ENCODE results near the gene SLC16A10.

GRCh38 chr6:111207141-111207858, 120.0 kb downstream of the SLC16A10 start:
- TF ChIP-seq POLR2A (IDR thresholded peaks at IDR 0.05; ENCODE audit: low read depth, low read length) (no peak), EZH2 (IDR thresholded peaks at IDR 0.05; ENCODE audit: borderline replicate concordance, low read depth, low read length, severe bottlenecking) (no peak), CTCF (IDR thresholded peaks at IDR 0.05; ENCODE audit: extremely low read depth in 1 of 2, insufficient read depth in 1 of 2, low read depth in 1 of 2, low read length in 2 of 2) (no peak), POLR2AphosphoS5 (IDR thresholded peaks at IDR 0.05; ENCODE audit: insufficient read depth, low read depth, low read length) (no peak), MYC (IDR thresholded peaks at IDR 0.05; ENCODE audit: low read depth, low read length) (no peak), FOS (IDR thresholded peaks at IDR 0.05; ENCODE audit: borderline replicate concordance, insufficient read depth, low read length) (no peak), MAX (IDR thresholded peaks at IDR 0.05; ENCODE audit: insufficient read depth, insufficient read length) (no peak), JUN (IDR thresholded peaks at IDR 0.05; ENCODE audit: borderline replicate concordance, insufficient read depth, insufficient read length, low read depth) (no peak)

All from endothelial cell of umbilical vein (primary cell).